Neuron (in vitro differentiated cells): ENCODE measurements around the gene FBLN1.
"Not testable (repeated sequence)": the region's sequence is repeated elsewhere in the genome, so short reads cannot be mapped to it uniquely, and the experiment has no call there.

Experiments used
- H2AFZ ChIP-seq: one replicate; pipeline ENCODE4 v1.6.1; 2013; ENCODE audit warnings: low read depth, mild to moderate bottlenecking, inconsistent platforms, low read length, moderate library complexity
- H3K27me3 ChIP-seq: one replicate; pipeline ENCODE4 v1.6.1; 2013; ENCODE audit warnings: low read length; ENCODE audit not compliant: insufficient read depth
- H3K36me3 ChIP-seq: one replicate; pipeline ENCODE4 v1.6.1; 2013; ENCODE audit warnings: low read length; ENCODE audit not compliant: insufficient read depth
- H3K4me1 ChIP-seq: one replicate; pipeline ENCODE4 v1.6.1; 2013; ENCODE audit warnings: low read length; ENCODE audit not compliant: insufficient read depth
- H3K4me3 ChIP-seq: 2 replicates; pipeline ENCODE4 v1.5.1; 2013; ENCODE audit warnings: mild to moderate bottlenecking, low read length, moderate library complexity
- H3K9me3 ChIP-seq: one replicate; pipeline ENCODE4 v1.6.1; 2013; ENCODE audit warnings: low read length

The FBLN1 gene

GRCh38 chr22:45602004-45602733, 99.5 kb downstream of the FBLN1 start:
- no peaks in the 10 kb centered on the region for H3K9me3 ChIP-seq
- no peaks in the 10 kb centered on the region for H3K27me3 ChIP-seq
- H3K4me1 ChIP-seq = no peaks in the 10 kb centered on the region
- no peak overlapping the region for H2AFZ ChIP-seq
- no peak overlapping the region for H3K4me3 ChIP-seq
- H3K36me3 ChIP-seq = no peaks in the 10 kb centered on the region

- Histone ChIP-seq H3K9me3 (no peaks in the 10 kb centered on the region), H3K4me1 (no peaks in the 10 kb centered on the region), H2AFZ (no peak overlapping the region), H3K4me3 (no peak overlapping the region), H3K27me3 (no peaks in the 10 kb centered on the region), H3K36me3 (no peaks in the 10 kb centered on the region)
These were observed 100.3 kb downstream of the FBLN1 start for GRCh38 chr22:45602824-45603595.

GRCh38 chr22:45603619-45604018, 100.9 kb downstream of the FBLN1 start:
- H3K9me3 ChIP-seq = no peaks in the 10 kb centered on the region
- H3K4me1 ChIP-seq = no peaks in the 10 kb centered on the region
- H3K36me3 ChIP-seq = no peaks in the 10 kb centered on the region
- no peak overlapping the region for H2AFZ ChIP-seq
- no peaks in the 10 kb centered on the region for H3K27me3 ChIP-seq
- H3K4me3 ChIP-seq = no peak overlapping the region

- not testable (repeated sequence) for H3K4me1 ChIP-seq, H3K9me3 ChIP-seq, H2AFZ ChIP-seq, H3K4me3 ChIP-seq, H3K36me3 ChIP-seq, H3K27me3 ChIP-seq
These were observed 105.4 kb downstream of the FBLN1 start for GRCh38 chr22:45608045-45608444.

- peaks cover 7% of the 10 kb centered on the region for H3K4me1 ChIP-seq
- H3K36me3 ChIP-seq = no peaks in the 10 kb centered on the region
- H3K4me3 ChIP-seq = no peak overlapping the region
- H2AFZ ChIP-seq = no peak overlapping the region
- H3K9me3 ChIP-seq = no peaks in the 10 kb centered on the region
- H3K27me3 ChIP-seq = no peaks in the 10 kb centered on the region
These were observed 106.1 kb downstream of the FBLN1 start for GRCh38 chr22:45608763-45609180.

- peaks cover 7% of the 10 kb centered on the region for H3K4me1 ChIP-seq
- no peaks in the 10 kb centered on the region for H3K27me3 ChIP-seq
- peaks cover 5% of the 10 kb centered on the region for H3K9me3 ChIP-seq
- H3K36me3 ChIP-seq = no peaks in the 10 kb centered on the region
- H3K4me3 ChIP-seq = no peak overlapping the region
- no peak overlapping the region for H2AFZ ChIP-seq
These were observed 109.8 kb downstream of the FBLN1 start for GRCh38 chr22:45612451-45612901.

- peaks cover 7% of the 10 kb centered on the region for H3K4me1 ChIP-seq
- H2AFZ ChIP-seq = no peak overlapping the region
- H3K4me3 ChIP-seq = no peak overlapping the region
- no peaks in the 10 kb centered on the region for H3K36me3 ChIP-seq
- peaks cover 5% of the 10 kb centered on the region for H3K9me3 ChIP-seq
- H3K27me3 ChIP-seq = no peaks in the 10 kb centered on the region
These were observed 110.3 kb downstream of the FBLN1 start for GRCh38 chr22:45612940-45613339.

- Histone ChIP-seq H3K9me3 (peaks cover 5% of the 10 kb centered on the region), H3K4me3 (no peak overlapping the region), H2AFZ (no peak overlapping the region), H3K27me3 (no peaks in the 10 kb centered on the region), H3K4me1 (peaks cover 7% of the 10 kb centered on the region), H3K36me3 (no peaks in the 10 kb centered on the region)
These were observed 112.7 kb downstream of the FBLN1 start for GRCh38 chr22:45615364-45615763.

GRCh38 chr22:45616432-45616831, 113.7 kb downstream of the FBLN1 start:
- no peak overlapping the region for H3K4me3 ChIP-seq
- peaks cover 7% of the 10 kb centered on the region for H3K4me1 ChIP-seq
- no peaks in the 10 kb centered on the region for H3K27me3 ChIP-seq
- H2AFZ ChIP-seq = no peak overlapping the region
- peaks cover 8% of the 10 kb centered on the region for H3K9me3 ChIP-seq
- no peaks in the 10 kb centered on the region for H3K36me3 ChIP-seq

- H3K27me3 ChIP-seq = no peaks in the 10 kb centered on the region
- peaks cover 3% of the 10 kb centered on the region for H3K4me1 ChIP-seq
- no peak overlapping the region for H3K4me3 ChIP-seq
- H3K36me3 ChIP-seq = no peaks in the 10 kb centered on the region
- H3K9me3 ChIP-seq = peaks cover 8% of the 10 kb centered on the region
- H2AFZ ChIP-seq = no peak overlapping the region
These were observed 115.3 kb downstream of the FBLN1 start for GRCh38 chr22:45617948-45618347.

- no peaks in the 10 kb centered on the region for H3K27me3 ChIP-seq
- no peaks in the 10 kb centered on the region for H3K36me3 ChIP-seq
- H3K4me1 ChIP-seq = no peaks in the 10 kb centered on the region
- peaks cover 6% of the 10 kb centered on the region for H3K9me3 ChIP-seq
- H3K4me3 ChIP-seq = no peak overlapping the region
- no peak overlapping the region for H2AFZ ChIP-seq
These were observed 118.0 kb downstream of the FBLN1 start for GRCh38 chr22:45620706-45621105.

GRCh38 chr22:45621836-45622600, 119.3 kb downstream of the FBLN1 start:
- Histone ChIP-seq H3K27me3 (no peaks in the 10 kb centered on the region), H2AFZ (no peak overlapping the region), H3K9me3 (peaks cover 3% of the 10 kb centered on the region), H3K4me1 (no peaks in the 10 kb centered on the region), H3K36me3 (no peaks in the 10 kb centered on the region), H3K4me3 (no peak overlapping the region)
